CD14-positive monocyte (primary cell): ENCODE data around the gene TPK1. TPM values are rescaled to one million over a fixed set of nuclear protein-coding genes. Genes with fewer than 3 reads are reported as not detected.

Experiments
- DNase-seq, 3 donors: peaks; one replicate each; pipeline ENCODE4 v3.0.0-alpha.2; 2011 to 2022
- H2AFZ ChIP-seq: 2 replicates; pipeline ENCODE4 v1.6.0; 2012; ENCODE audit warnings: mild to moderate bottlenecking, low read depth, low read length, inconsistent platforms; ENCODE audit not compliant: insufficient read depth, poor library complexity, severe bottlenecking
- H3K27ac ChIP-seq, 2 donors: 1 replicate in 1 of 2; 2 replicates in 1 of 2; pipeline ENCODE4 v1.5.1; 2012 to 2013; ENCODE audit warnings: low read length in 2 of 2, control low read depth in 1 of 2, inconsistent platforms in 1 of 2, low read depth in 1 of 2, mild to moderate bottlenecking in 1 of 2
- H3K27me3 ChIP-seq, 2 donors: one replicate each; pipeline versions ENCODE4 v1.6.0 to v1.6.1; 2011 to 2013; ENCODE audit warnings: low read length in 2 of 2; ENCODE audit not compliant: control insufficient read depth in 2 of 2, insufficient read depth in 2 of 2
- H3K36me3 ChIP-seq, 2 donors: replicated peaks in 1 of 2; 1 replicate in 1 of 2; 2 replicates in 1 of 2; pipeline versions ENCODE4 v1.5.1 to v1.6.1; 2012 to 2013; ENCODE audit warnings: low read length in 2 of 2, control low read depth in 1 of 2, inconsistent platforms in 1 of 2, mild to moderate bottlenecking in 1 of 2; ENCODE audit not compliant: insufficient read depth in 2 of 2, control insufficient read depth in 1 of 2
- H3K4me1 ChIP-seq, 2 donors: 1 replicate in 1 of 2; 2 replicates in 1 of 2; pipeline versions ENCODE4 v1.5.1 to v1.6.1; 2012 to 2013; ENCODE audit warnings: low read length in 2 of 2, control low read depth in 1 of 2, inconsistent platforms in 1 of 2, mild to moderate bottlenecking in 1 of 2, moderate library complexity in 1 of 2; ENCODE audit not compliant: insufficient read depth in 2 of 2, control insufficient read depth in 1 of 2
- H3K4me2 ChIP-seq: replicated peaks from 2 replicates; pipeline ENCODE3; 2012; ENCODE audit warnings: low read length, moderate library complexity, mild to moderate bottlenecking; ENCODE audit not compliant: poor library complexity, severe bottlenecking; ENCODE audit errors: extremely low read depth
- H3K4me3 ChIP-seq, 3 experiments: fragments of 200-600 bp in 1 of 3; sonication (generic) in 1 of 3; replicated peaks in 1 of 3; 1 replicate in 2 of 3; 2 replicates in 1 of 3; pipeline ENCODE4 v1.5.1; 2011 to 2013; ENCODE audit warnings: low read length in 3 of 3, mild to moderate bottlenecking in 3 of 3, control low read depth in 2 of 3, low read depth in 2 of 3, inconsistent platforms in 1 of 3, moderate library complexity in 1 of 3
- H3K79me2 ChIP-seq: 2 replicates; pipeline ENCODE4 v1.6.0; 2012; ENCODE audit warnings: mild to moderate bottlenecking, control low read depth, inconsistent platforms, low read length, moderate library complexity; ENCODE audit not compliant: insufficient read depth
- H3K9ac ChIP-seq: 2 replicates; pipeline ENCODE4 v1.6.0; 2017; ENCODE audit warnings: low read length, mild to moderate bottlenecking; ENCODE audit not compliant: insufficient read depth, poor library complexity, severe bottlenecking
- H3K9me3 ChIP-seq, 2 donors: replicated peaks in 1 of 2; 1 replicate in 1 of 2; 2 replicates in 1 of 2; pipeline versions ENCODE4 v1.5.1 to v1.6.1; 2012 to 2013; ENCODE audit warnings: low read length in 2 of 2, control low read depth in 1 of 2; ENCODE audit not compliant: control insufficient read depth in 1 of 2, insufficient read depth in 1 of 2
- H4K20me1 ChIP-seq: 2 replicates; pipeline ENCODE4 v1.6.0; 2012; ENCODE audit warnings: mild to moderate bottlenecking, low read length, control low read depth, moderate library complexity; ENCODE audit not compliant: insufficient read depth
- H3K27ac Mint-ChIP-seq, 7 donors: one replicate each; pipeline ENCODE4 v1.8.0; 2020; ENCODE audit warnings: mild to moderate bottlenecking in 7 of 7, mixed read lengths in 7 of 7, moderate library complexity in 6 of 7, inconsistent platforms in 2 of 7
- H3K27me3 Mint-ChIP-seq, 3 donors: one replicate each; pipeline ENCODE4 v1.8.0; 2021 to 2022; ENCODE audit warnings: low read depth in 3 of 3, mild to moderate bottlenecking in 3 of 3, mixed read lengths in 3 of 3, moderate library complexity in 3 of 3, inconsistent platforms in 1 of 3
- H3K36me3 Mint-ChIP-seq, 2 donors: one replicate each; pipeline ENCODE4 v1.8.0; 2020; ENCODE audit warnings: mixed read lengths in 2 of 2, inconsistent platforms in 1 of 2, mild to moderate bottlenecking in 1 of 2
- H3K4me1 Mint-ChIP-seq: one replicate; pipeline ENCODE4 v1.8.0; 2020; ENCODE audit warnings: mild to moderate bottlenecking, mixed read lengths
- H3K4me3 Mint-ChIP-seq, 2 donors: one replicate each; pipeline ENCODE4 v1.8.0; 2020; ENCODE audit warnings: mild to moderate bottlenecking in 2 of 2, mixed read lengths in 2 of 2, moderate library complexity in 1 of 2
- H3K9me3 Mint-ChIP-seq, 7 donors: one replicate each; pipeline ENCODE4 v1.8.0; 2020 to 2022; ENCODE audit warnings: mixed read lengths in 7 of 7, mild to moderate bottlenecking in 6 of 7, moderate library complexity in 6 of 7, inconsistent platforms in 2 of 7
- WGBS: methylation state at CpG from one replicate; pipeline ENCODE4 v1.1.5; 2013; ENCODE audit warnings: missing lambda C conversion rate; ENCODE audit not compliant: insufficient coverage; 5-methylcytosine and 5-hydroxymethylcytosine counted together
- intact Hi-C, 2 donors: fragments of 100-400 bp; cut with micrococcal nuclease; formaldehyde crosslinking; loops; one replicate each; pipeline versions ENCODE4 v1.15.0 to v1.15.1; 2023
- polyA plus RNA-seq, 3 donors: library from polyadenylated mRNA; depleted of rRNA in 1 of 3; unstranded in 2 of 3; stranded (reverse) in 1 of 3; fragments of 300-500 nt in 2 of 3; fragments of >200 nt in 1 of 3; fragmentation: Illumina TruSeq in 2 of 3; gene quantifications; 1 replicate in 2 of 3; 2 replicates in 1 of 3; pipeline ENCODE4 v1.2.3, GENCODE V29; 2012 to 2021
- TF ChIP-seq, protein P1 (sequence below): fragments of 200-600 bp; IDR thresholded peaks from one replicate; pipeline ENCODE4 v1.8.0; 2022; ENCODE audit warnings: antibody characterized with exemption, mild to moderate bottlenecking

TPK1 gene
- polyA plus RNA-seq, 3 donors, result 18.9 to 33.8 (median 33.1) TPM

- H3K9me3 ChIP-seq, result peaks cover 12 to 17% of the 10 kb centered on the region in 2 donors
- no peaks in the 10 kb centered on the region for H3K27me3 ChIP-seq
- Mint-ChIP-seq H3K4me1 (no peaks in the 10 kb centered on the region), H3K27me3 (no peaks in the 10 kb centered on the region), H3K36me3 (peaks cover 19 to 20% of the 10 kb centered on the region in 2 donors), H3K4me3 (no peak overlapping the region), H3K9me3 (peaks cover 11 to 30% (median 20%) of the 10 kb centered on the region in 7 donors), H3K27ac (no peak overlapping the region)
- DNase-seq, result no peak
- H2AFZ ChIP-seq, result no peak overlapping the region
- H4K20me1 ChIP-seq, result no peaks in the 10 kb centered on the region
- H3K36me3 ChIP-seq, result peaks cover 0 to 8% of the 10 kb centered on the region in 2 donors
- TF ChIP-seq, protein P1, sequence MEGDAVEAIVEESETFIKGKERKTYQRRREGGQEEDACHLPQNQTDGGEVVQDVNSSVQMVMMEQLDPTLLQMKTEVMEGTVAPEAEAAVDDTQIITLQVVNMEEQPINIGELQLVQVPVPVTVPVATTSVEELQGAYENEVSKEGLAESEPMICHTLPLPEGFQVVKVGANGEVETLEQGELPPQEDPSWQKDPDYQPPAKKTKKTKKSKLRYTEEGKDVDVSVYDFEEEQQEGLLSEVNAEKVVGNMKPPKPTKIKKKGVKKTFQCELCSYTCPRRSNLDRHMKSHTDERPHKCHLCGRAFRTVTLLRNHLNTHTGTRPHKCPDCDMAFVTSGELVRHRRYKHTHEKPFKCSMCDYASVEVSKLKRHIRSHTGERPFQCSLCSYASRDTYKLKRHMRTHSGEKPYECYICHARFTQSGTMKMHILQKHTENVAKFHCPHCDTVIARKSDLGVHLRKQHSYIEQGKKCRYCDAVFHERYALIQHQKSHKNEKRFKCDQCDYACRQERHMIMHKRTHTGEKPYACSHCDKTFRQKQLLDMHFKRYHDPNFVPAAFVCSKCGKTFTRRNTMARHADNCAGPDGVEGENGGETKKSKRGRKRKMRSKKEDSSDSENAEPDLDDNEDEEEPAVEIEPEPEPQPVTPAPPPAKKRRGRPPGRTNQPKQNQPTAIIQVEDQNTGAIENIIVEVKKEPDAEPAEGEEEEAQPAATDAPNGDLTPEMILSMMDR, result no peak
- H3K27ac ChIP-seq, result no peak overlapping the region
- intact Hi-C loops, result no loop called here
- no peak overlapping the region for H3K4me3 ChIP-seq
- H3K4me2 ChIP-seq, result no peak overlapping the region
- H3K9ac ChIP-seq, result no peak overlapping the region
- no peaks in the 10 kb centered on the region for H3K4me1 ChIP-seq
- no peaks in the 10 kb centered on the region for H3K79me2 ChIP-seq
- WGBS, result 98% methylated on average over 5 of the region's 5 CpGs
These were observed 38.9 kb downstream of the TPK1 start for GRCh38 chr7:144796919-144797318.

- H3K9me3 ChIP-seq, result peaks cover 3 to 6% of the 10 kb centered on the region in 2 donors
- H3K4me2 ChIP-seq, result no peak overlapping the region
- Mint-ChIP-seq H3K36me3 (peaks cover 7 to 10% of the 10 kb centered on the region in 2 donors), H3K4me3 (no peak overlapping the region), H3K27me3 (peaks cover 0 to 1% (median 1%) of the 10 kb centered on the region in 3 donors), H3K9me3 (peaks cover 0 to 7% (median 4%) of the 10 kb centered on the region in 7 donors), H3K4me1 (no peaks in the 10 kb centered on the region), H3K27ac (no peak overlapping the region)
- DNase-seq, result no peak
- H3K4me3 ChIP-seq, result no peak overlapping the region
- no peak overlapping the region for H3K27ac ChIP-seq
- no peak overlapping the region for H2AFZ ChIP-seq
- no peaks in the 10 kb centered on the region for H4K20me1 ChIP-seq
- no CpG with 5 or more reads among the region's 3 CpGs for WGBS
- H3K27me3 ChIP-seq, result no peaks in the 10 kb centered on the region
- TF ChIP-seq, protein P1, result no peak
- intact Hi-C loops, result no loop called here
- no peak overlapping the region for H3K9ac ChIP-seq
- no peaks in the 10 kb centered on the region for H3K4me1 ChIP-seq
- H3K79me2 ChIP-seq, result no peaks in the 10 kb centered on the region
- H3K36me3 ChIP-seq, result peaks cover 0 to 8% of the 10 kb centered on the region in 2 donors
These were observed 43.8 kb downstream of the TPK1 start for GRCh38 chr7:144792050-144792449.
